ENCODE results near the gene CORIN.

- TF ChIP-seq PPARA (CRISPR knock-in tag; IDR thresholded peaks at IDR 0.05; ENCODE audit: borderline replicate concordance) = no peak
- no peak for TF ChIP-seq SNAI2 (CRISPR knock-in tag; IDR thresholded peaks at IDR 0.05)
- no peak for TF ChIP-seq ZNF70 (CRISPR knock-in tag; IDR thresholded peaks at IDR 0.05)
These were observed 49.7 kb downstream of the CORIN start for GRCh38 chr4:47788126-47788525.

Measured in SK-N-SH treated with all-trans-retinoic acid at 6 μM for 48 hours (cell line).